Stimulated activated CD8-positive, alpha-beta memory T cell treated with anti-CD3 and anti-CD28 coated beads, Interleukin-7, amount 100 ng/mL, for 24 hours (primary cell): ENCODE measurements around the gene PPP2R2B.

Experiments used
- DNase-seq: peaks from one replicate; pipeline ENCODE4 v3.0.0-alpha.2; 2020; ENCODE audit warnings: low read depth

PPP2R2B gene

GRCh38 chr5:146699138-146699537 lies 179.4 kb downstream of the PPP2R2B start:
- DNase-seq: no peak

GRCh38 chr5:146698651-146699050 lies 179.9 kb downstream of the PPP2R2B start:
- no peak for DNase-seq

GRCh38 chr5:146697211-146697610 lies 181.3 kb downstream of the PPP2R2B start:
- DNase-seq: no peak

DNA sequence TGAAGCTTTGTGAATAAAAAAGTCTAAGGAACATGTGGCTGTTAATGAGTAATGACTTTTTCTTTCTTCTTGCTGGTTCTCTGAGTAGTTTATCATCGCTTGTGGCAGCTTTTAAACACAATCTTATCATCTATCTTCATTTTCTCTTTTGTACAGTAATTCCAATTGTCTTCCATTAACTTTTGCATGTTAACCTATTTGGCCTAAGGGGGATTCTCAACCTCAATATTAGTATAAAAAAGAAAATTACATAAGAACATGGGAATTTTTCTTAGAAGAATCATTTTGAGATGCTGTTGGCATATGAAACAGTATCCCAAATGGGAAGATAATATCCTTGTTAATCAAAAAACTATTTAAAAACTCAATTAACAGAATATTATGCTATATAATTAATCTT lies 182.9 kb downstream of the PPP2R2B start:
- DNase-seq: no peak

GRCh38 chr5:146690880-146691355 lies 187.6 kb downstream of the PPP2R2B start:
- no peak for DNase-seq

- DNase-seq: no peak
Observed at GRCh38 chr5:146687630-146688029, 190.9 kb downstream of the PPP2R2B start.

DNA sequence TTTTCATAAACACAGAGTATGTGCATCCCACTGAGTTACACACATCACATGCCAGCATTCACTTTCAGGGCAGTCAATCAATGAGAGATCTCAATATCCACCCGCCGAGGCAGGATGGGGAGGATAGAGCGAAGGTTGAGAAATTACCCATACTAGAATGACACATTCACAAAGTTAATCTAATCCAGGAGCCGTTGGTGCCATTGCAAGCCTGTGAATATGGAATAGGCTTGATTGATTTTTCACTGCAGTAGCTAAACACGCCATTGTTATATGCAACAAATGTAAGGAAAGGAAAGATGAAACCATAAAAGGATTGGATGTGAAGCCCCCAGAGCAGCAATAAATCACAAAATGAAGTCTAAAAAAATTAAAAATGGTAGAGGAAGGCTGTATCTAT lies 194.7 kb downstream of the PPP2R2B start:
- no peak for DNase-seq

- no peak for DNase-seq
Observed at GRCh38 chr5:146682899-146683532, 195.5 kb downstream of the PPP2R2B start.

GRCh38 chr5:146681585-146682105 lies 196.9 kb downstream of the PPP2R2B start:
- no peak for DNase-seq

DNA sequence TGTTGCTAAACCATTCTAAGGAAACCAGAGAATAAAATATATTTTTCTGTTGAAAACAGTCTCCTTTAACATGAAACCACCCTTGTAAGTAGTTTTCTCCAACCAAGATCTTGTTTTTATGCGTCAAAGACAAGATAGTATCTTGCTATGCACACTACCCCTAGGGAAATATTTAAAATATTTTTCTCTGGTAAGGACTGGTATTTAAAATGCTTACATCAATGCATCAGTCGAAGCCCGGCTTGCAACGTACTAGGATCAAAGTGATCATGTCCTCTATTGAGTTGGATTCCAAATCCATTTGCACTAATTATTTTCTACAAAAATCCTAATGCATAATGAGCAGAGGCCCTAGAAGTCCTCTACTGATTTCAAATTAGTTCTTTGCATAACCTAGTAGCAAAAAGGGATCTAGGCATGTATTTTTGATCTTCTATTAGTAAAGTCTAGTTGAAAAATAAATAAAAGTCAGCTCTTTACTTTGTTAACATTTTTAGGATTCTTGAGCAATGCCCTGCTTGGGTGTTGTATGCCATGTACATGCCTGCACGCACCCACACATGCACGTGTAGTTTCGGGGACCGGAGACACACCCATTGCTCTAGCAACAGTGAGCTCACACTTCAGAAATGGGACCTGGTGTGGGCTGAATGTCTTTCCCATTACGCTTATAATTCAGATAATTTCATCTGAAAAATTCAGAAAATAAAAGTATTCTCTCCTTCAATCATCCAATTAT lies 197.5 kb downstream of the PPP2R2B start:
- no peak for DNase-seq

DNA sequence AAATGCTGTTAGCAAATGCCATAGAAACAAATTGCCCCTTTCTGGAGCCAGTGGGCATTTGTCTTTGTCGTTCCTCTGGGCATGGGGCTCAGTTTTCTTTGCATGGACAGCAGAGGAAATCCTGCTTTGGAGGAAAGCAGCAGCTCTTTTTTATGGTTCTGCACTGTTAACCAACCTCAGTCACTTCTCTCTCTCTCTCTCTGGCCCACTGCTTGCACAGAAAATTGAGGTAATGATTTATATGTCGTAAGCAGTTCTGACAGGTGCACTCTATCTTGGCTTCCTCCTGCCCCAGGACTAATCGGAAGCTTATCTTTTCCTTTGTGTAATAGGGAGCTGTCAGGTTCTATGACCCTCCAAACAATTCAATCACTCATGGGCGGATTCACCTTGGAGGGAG lies 202.9 kb downstream of the PPP2R2B start:
- DNase-seq: no peak

- DNase-seq: no peak
Observed at GRCh38 chr5:146672866-146673265, 205.7 kb downstream of the PPP2R2B start.

DNA sequence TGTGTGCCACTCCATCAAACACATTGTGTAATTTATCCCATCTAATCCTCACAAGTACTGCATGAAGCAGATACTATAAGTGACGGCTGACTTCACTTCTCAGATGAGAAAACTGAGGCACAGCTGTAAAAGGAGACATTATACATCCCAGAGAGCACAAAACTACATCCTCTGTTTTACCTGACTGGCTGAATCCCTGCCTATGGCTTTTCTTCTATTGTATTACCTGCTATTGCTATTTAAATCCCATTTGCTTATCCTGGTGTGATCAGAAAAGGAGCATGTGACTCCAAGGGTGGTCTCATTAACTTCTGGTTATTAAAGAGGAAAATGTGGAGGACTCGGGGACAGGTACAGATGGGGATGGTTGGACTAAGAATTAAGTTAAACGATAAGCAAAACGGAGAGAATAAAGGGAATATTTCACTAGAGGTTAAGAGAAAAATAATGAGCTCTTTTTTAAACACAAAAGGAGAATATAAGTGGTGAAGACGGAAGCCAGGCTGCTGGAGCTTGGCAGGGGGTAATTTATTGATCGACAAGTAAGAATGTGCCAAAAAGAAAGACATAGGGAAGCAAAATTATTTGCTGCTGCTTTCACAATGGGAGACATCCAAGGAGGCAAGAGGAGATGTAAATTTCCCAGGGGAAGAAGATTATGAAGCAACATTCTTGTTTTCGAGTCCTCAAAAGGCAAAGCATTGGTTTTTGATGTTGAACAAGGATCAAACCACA lies 206.8 kb downstream of the PPP2R2B start:
- DNase-seq: no peak

DNA sequence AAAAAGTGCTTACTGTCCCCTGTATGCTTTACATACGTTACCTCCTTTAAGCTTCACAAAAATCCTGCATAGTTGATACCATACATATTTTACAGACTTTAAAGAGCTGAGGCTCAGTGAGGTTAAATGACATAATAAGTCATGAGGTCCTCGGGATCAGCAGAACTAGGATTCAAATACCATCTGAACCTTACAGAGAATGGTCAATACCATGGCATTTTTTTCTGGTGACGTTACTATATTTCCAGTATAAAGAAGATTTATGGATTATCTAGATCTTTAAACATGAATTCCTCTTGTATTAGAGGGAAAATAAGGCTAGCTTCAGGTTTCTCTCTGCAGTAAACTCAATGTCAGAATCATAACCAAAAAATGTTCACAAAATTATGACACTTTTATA lies 208.9 kb downstream of the PPP2R2B start:
- DNase-seq: no peak

DNA sequence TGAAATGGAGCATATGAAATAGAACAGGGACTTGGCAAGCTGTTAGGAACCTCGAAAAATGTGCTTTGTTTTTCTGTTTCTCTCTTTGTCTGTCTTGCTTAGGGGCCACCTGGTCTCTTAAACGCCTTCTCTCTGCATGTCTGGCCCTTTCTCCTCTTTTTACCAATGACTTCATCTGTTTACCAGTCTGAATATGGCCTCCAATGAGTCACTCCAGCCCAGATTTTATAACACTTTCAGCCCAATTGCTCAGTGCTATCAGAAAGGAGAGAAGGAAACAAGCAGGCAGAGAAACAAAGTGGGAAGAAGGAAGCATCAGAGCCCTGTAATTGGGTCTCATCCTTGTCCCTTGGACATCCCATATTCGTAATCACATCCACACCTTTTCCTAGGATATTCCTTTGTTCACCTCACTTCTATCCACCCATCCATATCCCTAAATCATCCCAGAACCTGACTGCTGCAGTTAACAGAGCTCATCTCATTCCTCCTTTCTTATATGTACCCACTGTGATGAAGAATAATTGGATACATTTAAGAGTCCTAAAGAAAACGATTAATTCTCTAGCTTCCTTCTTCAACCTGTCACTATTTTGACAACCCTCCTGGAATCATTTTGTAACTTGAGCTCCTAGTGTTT lies 210.8 kb downstream of the PPP2R2B start:
- no peak for DNase-seq

DNA sequence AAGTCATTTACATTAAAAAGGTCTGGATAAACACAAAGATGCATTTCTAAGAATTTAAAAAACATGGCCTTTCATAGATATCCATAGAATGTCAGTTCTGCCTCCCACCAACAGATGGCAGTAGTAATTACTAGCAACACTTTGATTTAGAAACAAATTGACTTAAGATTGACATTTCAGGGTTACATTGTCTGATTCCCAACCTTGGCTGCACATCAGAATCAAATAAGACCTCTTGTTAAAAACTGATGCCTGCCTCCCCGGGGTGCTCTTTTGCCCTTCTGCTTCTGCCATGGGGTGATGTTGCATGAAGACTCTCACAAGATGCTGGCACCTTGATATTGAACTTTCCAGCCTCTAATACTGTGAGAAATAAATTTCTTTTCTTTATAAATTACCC lies 216.3 kb downstream of the PPP2R2B start:
- no peak for DNase-seq

- no peak for DNase-seq
Observed at GRCh38 chr5:146660376-146660960, 218.1 kb downstream of the PPP2R2B start.

DNA sequence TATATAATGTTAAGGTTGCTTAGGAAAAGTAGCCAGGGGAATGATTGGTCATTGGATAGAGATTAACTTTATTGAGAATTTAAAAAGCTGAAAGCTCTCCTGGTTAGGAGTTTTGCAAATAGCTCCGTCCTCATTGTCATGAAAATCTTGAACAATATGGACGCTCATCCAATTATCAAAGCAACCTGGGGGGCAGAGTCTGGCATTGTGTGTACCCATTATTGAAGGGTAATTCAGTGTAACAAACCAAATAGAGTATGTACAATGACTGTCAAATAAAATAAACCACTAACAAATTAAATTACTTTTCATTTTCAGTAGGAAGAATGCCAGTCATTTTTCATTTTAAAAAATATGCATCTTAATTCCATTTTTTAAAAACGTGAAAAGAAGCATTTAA lies 218.6 kb downstream of the PPP2R2B start:
- DNase-seq: no peak

GRCh38 chr5:146656703-146657102 lies 221.9 kb downstream of the PPP2R2B start:
- DNase-seq: no peak

- no peak for DNase-seq
Observed at GRCh38 chr5:146653560-146653959, 225.0 kb downstream of the PPP2R2B start.

DNA sequence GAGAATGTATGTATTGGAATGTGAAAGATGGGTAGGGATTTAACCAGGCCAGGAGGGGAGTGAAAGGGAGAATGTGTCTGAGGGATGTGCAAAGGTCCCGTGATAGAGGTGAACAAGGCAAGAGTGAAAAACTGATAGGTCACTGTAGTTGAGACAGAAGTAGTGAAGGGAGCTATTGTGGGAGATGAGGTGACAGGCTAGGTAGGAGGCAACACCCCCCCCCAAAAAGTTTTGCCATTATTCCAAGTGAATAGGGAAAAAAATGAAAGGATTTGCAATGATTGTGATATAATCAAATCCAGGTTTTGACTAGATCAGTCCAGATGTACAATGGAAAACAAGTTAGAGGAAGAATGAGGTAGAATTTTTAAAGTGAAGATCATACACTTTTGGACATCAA lies 226.0 kb downstream of the PPP2R2B start:
- DNase-seq: no peak

DNA sequence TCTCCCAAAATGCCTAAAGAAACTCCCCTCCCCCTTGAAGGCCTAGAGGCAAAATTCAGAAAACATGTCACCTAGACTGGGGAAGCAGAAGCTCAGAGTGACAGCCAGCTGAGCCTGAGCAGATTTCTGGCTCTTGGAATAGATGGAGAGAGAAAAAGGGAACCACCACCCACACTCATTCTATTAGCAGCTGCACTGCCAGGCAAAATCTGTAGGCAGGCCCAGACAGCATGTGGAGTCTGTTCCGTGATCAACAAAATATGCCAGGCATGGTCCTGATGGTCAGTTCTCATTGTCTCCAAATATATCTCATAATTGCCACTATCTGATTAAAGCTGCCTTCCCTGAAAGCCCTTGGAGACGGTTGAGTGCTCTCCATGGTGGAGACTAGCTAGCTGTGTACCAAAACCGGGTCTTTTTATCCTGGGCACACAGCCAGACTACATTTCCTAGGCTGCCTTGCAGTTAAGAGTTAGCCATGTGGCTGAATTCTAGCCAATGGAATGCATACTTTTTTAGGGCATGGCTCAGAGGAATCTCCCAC lies 230.8 kb downstream of the PPP2R2B start:
- no peak for DNase-seq
